HG03378 (cell line): ENCODE measurements around the gene NINJ1.
"Not testable (repeated sequence)": the region's sequence is repeated elsewhere in the genome, so short reads cannot be mapped to it uniquely, and the experiment has no call there.

Source experiments
- ATAC-seq: cut with Tn5 transposase; IDR thresholded peaks from one replicate; pipeline ENCODE4 v1.9.1; 2021; ENCODE audit warnings: mild to moderate bottlenecking, moderate library complexity; ENCODE audit not compliant: unreplicated experiment

Gene NINJ1

DNA sequence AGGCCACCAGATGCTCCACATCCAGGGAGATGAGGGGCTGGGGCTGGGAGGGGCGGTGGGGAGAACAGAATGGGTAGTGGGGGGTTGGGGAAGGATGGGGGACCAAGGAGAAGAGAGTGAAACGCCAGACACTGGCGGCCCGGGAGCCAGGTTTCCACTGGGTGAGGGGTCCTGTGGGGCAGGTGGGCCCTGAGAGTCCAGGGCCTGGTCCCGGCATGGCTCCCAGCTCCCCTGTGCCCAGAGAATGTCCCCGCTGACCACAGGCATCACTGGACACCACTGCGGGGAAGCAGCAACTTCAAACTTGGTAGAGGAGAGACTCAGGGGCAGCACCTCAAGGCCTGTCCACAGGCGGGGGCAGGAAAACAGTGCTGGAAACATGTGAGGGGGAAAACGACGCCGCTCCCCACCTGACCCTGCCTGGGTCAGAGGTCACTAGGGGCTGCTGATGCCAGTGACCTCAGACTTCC, 13.2 kb downstream of the NINJ1 start:
- ATAC-seq = no peak

DNA sequence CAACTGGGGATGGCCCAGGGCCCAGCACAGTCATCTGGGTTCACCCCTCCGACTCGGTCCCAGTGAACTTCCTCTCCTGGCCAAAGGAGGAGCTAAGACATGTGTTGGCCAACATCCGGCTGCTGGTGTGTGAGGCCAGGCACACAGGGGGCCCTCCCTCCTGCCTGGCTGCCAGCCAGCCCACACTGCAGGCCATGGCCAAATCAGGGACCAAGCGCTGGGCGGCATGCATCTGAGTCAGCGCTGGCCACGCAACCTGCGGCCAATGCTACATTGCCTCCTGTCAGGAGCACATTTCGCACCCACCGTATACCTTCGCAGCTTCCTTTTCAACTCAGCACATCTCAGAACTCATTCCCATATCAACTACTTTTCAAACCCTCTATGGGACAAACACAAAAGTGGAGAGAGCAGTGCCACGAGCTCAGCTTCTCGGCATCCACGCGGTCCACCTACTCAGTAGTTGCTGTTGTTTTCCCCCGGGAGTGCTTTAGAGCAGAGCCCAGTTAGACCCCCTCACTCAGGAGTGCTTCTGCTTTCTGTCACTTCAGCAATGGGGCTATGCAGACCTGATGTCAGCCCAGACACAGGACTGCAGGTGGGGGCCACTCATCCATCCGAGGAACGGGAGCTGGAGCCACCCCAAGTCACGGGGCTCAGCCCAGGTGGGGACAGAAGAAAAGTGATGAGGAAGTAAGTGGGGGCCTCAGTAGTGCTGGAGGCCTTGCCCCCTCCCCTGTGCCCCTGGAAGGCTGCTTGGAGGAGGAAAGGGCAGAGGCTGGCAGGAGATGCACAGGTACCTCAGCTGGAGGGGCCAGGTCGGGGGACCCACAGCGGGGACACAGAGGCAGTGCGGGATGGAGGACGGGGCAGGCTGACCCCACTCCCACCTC, 13.9 kb downstream of the NINJ1 start:
- ATAC-seq = peak; percentile 82

DNA sequence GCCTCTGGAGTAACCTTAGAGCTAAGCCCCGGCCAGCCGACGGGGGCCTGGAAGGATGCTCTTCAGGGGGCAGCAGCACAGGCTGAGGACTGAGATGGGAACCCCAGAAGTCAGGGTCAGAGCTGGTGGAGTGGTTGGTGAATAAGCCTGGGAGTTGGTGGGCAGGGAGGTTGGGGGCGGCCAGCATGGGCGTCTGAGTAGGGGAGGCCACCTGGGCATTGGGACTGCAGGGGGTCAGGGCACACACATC, 14.4 kb downstream of the NINJ1 start:
- no peak for ATAC-seq

DNA sequence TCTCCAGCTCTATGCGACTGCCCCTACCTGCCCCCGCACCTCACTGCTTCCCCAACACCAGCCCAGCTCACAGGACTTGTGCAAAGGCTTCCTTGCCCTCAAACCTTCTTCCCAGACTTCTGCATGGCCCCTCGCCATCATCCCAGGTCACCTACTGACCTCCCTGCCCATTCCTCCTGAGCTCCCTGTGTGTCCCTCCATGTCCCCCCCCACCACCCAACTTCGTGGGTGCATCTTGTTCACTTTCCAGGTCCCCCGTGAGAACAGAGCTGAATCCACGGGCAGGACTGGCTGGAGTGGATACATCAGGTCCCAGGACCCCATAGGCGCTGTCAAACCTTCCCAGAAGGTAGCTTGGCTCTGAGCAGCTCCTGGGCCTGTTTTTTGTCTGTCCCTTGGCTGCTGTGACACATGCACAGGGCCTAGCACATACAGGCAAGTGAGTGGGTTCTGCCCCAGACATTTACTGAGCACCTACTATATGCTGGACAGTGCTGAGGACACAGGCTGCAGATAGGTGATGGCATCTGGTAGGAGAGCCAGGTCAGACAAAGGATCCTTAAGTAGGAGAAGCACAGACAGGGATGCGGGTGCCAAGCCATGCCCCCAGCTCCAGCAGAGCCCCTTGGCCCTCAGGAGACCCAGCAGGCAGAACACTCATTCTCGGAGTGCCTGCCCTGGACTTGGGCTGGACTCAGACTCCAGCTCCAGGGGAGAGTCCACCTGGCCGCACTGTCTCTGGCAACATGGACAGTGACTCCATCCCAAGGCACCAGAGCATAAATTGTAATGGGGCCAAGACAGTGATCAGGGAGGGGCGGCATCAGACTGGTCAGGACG, 15.0 kb downstream of the NINJ1 start:
- ATAC-seq = no peak

DNA sequence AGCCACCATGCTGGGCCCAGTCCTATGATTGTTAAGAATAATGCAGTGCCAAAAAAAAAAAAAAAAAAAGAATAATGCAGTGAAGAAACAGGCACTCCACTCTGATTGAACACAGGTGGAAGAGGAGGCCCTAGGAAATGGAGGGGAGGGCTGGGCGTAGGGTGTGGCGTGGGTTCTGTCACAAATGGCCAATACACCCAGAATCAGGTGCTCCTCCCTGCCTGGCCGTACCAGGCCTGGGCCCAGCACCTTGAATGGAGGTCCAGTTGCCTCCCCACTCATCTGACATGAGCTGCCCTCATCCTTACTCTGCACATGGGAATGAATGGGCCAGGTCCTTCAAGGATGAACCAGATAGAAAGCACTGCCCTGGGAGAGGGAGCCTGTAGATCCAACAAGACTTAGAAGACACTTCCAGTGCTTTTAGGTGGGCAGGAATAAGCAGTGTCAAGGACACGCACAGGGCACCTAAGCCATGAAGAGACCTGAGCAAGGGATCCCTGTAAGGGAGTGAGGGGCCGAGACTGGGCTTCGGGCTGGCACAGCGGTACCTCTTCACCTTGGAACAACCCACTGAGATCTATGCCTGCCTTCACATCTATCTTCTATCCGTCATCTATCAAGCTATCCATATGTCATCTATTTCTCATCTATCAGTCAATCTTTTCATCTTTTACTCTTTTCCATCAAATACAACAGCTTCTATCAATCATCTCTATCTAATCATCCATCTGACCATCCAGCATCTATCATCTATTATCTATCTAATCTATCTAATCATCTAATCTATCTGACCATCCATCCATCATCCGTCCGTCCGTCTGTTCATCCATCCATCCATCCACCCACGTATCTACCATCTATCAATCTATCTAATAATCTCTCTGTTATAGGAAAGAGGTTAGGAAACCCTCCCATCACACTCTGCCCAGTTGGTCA, 15.9 kb downstream of the NINJ1 start:
- ATAC-seq = no peak

DNA sequence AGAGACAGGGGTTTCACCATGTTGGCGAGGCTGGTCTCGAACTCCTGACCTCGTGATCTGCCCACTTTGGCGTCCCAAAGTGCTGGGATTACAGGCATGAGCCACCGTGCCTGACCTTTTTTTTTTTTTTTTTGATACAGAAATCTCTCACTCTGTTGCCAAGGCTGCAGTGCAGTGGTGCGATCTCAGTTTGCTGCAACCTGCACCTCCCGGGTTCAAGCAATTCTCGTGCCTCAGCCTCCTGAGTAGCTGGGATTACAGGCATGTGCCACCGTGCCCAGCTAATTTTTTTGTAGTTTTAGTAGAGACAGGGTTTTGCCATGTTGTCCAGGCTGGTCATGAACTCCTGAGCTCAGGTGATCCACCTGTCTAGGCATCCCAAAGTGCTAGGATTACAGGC, 16.5 kb downstream of the NINJ1 start:
- ATAC-seq = not testable (repeated sequence)

DNA sequence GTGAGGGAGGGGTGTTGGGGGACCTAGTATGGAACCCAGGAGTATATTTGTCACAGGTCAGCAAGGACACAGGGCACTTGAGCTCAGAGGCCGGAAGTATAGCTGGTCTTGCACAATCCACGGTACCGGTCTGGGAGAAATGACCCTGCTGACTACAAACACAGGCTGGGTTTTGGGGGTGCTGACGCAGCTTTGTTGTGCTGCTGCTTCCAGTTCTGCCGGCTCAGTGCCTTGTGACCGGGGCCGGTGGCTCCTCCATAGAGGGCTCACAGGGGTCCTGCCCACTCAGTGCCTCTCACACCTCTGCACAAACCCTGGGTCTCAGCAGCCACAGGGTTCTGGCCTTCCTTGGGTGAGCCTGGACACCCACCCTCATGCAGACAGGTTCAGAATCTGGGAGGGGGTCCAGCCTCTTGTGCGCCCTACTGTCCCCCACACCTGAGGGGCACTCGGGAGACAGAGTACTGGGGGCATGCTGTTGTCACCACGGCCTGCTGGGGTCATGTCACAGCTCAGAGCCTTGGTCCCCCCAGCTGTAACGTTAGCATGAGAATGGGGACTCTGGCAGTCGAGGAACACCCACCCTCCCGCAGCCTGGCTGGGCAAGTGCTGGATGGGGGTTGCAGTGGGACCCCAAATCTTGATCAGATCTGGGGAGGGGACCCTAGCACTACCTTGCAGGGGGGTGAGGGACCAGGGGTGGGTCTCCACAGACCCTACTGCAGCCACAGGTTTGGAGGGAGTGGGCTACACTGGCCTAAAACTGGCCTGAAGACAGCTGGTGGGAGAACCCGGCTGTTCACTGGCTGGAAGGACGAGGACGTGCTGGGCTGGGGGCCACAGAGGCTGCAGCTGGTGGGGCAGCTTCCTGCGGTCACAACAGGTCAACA, 17.7 kb downstream of the NINJ1 start:
- ATAC-seq = no peak

DNA sequence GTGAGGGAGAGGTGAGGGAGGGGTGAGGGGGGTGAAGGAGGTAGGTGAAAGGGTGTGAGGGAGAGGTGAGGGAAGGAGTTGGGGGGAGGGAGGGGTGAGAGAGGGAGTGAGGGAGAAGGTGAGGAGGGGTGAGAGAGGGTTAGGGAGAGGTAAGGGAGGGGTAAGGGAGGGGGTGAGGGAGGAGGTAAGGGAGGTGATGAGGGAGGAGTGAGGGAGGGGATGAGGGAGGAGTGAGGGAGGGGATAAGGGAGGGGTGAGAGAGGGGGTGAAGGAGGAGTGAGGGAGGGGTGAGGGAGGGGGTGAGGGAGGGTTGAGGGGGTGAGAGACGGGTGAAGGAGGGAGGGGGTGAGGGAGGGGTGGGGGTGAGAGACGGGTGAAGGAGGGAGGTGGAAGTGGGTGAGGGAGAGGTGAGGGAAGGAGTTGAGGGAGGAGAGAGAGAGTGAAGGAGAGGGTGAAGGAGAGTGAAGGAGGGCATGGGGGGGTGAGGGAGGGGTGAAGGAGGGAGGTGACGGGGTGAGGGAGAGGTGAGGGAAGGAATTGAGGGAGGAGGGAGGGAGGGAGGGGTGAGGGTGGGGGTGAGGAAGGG, 18.5 kb downstream of the NINJ1 start:
- ATAC-seq = no peak

DNA sequence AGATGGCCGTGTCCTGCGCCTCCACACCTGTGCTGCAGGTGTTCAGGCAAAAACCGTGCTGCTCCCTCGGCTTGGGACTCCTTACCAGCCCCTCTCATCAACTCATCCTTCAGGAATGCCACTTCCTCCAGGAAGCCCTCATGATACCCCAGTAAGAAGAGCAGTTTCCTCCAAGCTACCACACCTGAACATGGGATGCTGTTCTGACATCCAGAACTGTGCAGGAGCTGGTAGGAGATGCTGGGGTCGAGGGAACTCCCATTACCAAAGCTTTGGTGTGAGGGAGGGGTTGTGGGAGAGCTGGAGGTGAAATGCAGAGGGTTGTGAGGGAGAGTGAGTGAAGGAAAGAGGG, 19.1 kb downstream of the NINJ1 start:
- ATAC-seq = no peak

DNA sequence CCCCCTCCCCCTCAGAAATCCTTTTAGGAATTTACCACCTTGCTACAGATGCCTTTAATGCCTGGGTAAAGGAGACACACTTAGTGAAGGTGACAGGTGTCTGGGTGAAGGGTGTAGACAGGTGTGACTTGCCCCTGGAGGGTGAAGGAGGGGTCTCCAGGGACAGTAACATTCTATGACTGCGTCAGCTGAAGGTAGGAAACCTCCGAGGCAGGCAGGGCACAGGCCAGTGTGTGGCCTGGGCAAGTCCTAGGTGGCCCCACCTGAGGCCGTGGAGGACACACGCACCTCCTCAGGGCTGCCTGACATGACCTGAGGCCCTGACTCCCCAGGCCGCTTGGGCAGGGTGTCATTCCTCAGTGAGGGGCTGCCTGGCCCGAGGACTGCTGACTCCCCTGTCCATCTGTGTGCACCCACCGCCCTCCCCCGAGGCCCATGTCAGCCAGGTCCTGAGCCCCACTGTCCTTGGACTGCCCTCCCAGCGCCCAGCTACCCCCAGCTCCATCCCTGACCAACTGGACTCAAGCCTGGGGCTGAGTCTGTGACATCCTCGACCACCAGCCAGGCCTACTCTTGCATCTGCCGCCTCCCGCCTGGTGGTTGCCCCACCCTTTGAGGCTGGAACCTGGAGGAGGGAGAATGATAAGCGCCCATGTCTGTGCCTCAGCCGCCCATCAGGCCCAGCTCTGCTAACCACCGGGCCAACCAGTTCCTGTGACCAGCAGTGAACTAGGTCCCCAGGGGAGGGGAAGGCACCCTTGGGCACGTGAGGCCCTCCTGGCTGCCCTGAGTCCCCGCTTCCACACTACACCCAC, 19.7 kb downstream of the NINJ1 start:
- no peak for ATAC-seq

DNA sequence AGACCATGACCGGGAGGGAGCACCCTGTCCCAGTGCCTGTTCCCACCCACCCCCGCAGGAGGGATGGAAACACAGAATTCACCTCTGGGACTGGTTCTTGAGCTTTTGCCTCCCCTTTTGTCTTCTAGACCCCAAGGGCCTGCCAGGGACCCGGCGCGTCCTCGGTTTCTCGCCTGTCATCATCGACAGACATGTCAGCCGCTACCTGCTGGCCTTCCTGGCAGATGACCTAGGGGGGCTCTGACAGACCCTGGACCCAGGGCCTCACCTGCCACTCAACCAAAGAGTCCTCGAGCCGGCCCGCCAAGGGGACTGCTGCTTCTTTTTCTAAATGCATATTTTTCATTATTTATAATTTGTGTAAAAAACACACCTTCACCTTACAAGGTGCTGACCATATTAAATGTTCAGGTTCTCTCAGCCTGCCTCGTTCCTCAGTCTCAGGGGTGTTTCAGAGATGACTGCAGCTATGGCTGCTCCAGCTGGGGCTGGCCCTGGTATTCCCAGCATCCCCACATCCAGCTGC, 21.1 kb downstream of the NINJ1 start:
- no peak for ATAC-seq

DNA sequence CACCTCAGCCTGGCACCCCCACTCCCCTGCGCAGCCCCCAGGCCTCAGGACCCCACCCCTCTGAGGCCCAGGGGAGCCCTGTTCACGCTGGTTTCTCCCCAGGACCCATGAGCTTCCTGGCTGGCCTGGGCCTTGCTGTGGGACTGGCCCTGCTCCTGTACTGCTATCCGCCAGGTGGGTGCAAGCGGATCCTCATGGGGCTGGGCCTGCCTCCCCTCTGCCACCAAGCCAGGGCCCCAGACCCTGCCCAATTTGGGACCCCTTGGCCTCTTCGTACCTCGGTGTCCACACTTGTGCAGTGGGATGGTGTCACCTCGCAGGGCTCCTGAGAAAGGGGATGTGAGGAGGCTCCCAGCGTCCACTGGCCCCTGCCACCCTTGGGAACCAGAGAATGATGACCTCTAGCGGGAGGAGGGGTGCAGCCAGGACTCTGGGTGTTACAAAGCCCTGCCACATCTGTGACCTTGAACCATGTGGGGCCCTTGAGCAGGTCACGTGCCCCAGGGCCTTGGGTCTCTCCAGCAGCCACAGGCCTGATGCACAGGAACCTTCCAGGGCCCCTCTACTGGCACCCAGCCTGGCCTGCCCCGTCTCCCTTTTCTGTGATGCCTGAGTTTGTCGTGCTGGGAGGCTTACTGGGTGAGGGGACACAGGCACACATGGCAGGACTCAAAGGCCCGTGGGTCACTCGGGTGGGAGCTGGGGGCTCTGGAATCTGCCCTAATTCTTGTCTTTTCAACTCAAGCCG, 21.8 kb downstream of the NINJ1 start:
- ATAC-seq = no peak

DNA sequence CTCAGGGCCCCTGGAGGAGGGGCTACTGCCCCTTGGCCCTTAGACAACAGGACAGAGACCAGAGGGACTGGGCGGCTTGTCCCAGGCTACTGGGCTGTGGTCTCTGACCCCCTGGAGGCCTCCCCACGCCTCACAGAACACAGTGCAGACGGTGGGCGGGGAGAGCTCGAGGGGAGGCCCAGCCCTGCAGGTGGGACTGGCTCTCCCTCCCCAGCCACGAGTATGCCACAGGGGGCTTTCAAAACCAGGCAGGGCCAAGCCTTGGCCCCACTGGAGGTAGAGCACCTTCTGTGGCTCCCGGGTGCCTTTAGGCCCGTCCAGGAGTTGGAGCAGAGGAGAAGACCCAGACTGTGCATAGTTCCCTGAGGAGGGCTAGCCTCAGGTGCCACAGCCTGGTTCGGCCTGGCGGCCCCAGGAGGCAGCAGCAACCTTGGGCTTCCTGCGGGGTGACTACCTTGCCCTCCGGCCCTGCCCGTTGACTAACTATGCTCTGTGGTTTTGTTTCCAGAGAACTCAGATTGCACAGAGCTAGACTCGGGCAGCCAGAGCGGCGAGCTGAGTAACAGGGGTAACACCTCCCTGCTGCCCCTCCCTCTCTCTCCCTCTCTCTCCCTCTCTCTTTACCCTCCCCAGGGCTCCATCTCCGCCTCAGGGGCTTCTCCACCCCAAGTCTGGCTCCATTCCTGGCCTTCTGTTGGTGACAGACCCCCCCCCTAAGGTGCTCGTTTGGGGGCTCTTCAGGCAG, 22.5 kb downstream of the NINJ1 start:
- ATAC-seq = no peak

DNA sequence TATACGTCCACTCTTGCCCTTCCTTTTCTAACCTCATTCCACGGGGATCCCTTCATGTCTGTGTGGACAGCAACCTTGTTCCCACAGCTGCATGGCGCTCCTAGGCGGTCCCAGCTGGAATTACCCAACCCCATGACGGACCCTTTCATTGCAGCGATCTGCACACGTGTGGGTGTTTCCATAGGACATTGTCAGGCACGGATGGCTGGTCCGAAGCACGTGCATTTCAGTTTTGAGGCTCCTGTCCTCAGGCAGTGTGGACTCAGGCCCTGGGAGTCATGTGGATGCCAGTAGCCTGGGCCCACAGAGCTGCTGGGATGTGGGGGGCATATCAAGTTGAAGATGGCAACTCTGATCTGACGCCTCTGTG, 23.1 kb downstream of the NINJ1 start:
- ATAC-seq = no peak

DNA sequence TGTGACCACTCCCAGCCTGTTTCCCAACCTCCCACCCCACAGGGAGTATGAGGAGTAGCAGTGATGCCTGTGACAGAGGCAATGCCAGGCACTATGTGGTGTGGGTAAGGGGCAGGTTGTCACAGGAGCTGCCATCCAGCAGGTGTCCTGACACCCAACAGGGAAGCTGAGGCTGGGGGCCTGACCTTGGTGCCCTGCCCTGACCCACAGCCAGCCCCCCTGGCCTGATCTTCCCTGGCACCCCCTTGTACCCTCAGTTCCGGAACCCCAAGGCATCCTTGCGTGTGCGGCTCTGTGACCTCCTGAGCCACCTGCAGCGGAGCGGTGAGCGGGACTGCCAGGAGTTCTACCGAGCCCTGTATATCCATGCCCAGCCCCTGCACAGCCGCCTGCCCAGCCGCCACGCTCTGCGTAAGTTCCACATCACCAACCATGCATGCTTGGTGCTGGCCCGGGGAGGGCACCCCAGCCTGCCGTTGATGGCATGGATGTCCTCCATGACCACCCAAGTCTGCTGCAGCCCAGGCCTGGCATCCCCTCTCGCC, 23.7 kb downstream of the NINJ1 start:
- ATAC-seq = no peak

DNA sequence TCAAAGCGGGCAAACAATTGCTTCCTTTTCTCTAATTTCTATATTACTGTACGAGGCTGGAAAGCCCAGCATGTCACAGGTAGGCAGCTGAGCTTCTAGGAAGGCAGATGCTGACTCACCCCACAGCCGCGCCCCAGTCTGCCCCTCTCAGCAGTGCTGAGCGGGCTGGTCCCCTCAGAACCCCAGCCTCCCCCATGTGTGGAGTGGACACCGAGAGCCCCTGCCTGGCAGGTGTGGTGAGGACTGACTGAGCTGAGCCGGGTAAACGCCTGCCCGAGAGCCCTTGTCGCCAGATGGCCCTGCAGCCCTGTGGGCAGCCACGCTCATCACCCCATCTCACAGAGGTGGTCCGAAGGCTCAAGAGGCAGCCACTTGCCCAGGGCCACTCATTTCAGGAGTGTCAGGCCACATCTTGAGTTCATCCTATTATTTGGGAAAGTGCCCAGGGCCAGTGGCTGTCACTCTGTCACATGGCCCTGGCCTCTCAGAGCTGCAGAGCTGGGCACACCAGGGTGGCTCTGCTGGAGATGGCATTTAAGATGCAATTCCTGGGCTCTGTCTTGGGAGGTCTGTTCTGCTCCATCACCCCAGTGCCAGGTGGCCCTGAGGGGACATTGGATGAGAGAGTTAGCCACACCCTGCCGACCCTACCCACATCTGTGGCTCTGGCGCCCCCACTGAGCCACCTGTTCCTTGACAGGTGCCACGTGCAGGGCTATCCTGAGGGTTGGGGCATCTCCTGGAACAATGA, 25.6 kb downstream of the NINJ1 start:
- no peak for ATAC-seq

DNA sequence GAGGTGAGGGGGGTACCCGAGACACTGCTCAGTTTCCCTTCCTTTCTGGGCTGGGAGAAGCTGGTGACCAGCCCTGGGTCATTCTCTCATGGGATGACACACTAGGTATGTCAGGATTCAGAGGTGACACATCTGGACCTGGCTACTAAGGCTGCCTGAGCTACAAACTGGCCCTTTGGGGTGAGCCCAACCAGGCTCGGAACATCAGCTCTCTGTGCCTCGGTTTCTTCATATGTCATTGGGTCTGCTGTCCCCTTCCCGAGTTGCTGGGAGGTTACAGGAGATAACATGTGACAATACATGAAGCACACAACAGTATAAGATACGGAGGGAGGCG, 26.3 kb downstream of the NINJ1 start:
- no peak for ATAC-seq
